H4 (cell line): Measurements from ENCODE around the gene TAS2R31. TPM values are rescaled to one million over a fixed set of nuclear protein-coding genes. Genes with fewer than 3 reads are reported as not detected.

Experiments
- DNase-seq: peaks from one replicate; pipeline ENCODE4 v3.0.0-alpha.2; 2015; ENCODE audit warnings: low spot score
- total RNA-seq: library from RNA; depleted of rRNA; stranded (reverse); fragments of >200 nt; shearing (Covaris generic); gene quantifications from 2 replicates; pipeline ENCODE4 v1.2.3, GENCODE V29; 2014; rRNA removed

The TAS2R31 gene
- total RNA-seq, 1 experiment from 2014 or later: not detected

DNA sequence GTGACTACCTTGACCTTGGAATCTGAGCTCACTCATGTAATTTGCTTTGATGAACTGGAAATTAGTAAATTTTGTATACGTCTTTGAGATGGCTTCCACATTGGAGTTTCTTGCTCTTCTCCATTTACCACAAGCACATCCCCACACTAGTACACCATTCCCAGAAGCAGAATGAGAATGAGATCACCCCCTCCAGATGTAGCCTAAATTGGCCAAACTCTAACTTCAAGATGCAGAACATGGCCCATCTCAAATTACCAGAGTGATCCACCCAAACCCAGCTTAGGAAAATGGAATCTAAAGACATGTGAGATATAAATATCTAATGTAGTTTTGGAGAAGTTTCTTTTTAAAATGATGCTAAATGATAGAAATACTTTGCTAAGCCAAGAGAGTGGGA, 23.6 kb downstream of the TAS2R31 start:
- DNase-seq: no peak

DNA sequence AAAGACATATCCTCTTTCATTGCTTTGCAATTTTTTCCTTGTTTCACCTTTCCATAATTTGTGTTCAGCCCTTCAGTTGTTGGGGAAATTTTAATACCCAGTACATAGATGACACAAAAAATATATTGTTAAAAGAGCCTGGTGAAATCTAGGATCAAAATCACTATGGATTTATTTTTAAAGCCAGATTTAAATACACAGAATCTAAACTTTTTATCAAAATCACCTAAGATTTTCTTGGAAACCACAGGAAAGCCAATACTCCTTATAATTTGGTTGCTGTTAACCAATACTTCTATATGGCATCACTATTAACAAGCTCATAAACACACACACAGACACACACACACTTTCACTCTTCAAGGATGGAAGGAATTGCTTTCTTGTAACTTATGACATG, 33.0 kb downstream of the TAS2R31 start, which contains the start of gene TAS2R20:
TAS2R20 (minus strand) TSS at position 101 of the 400 bp plus-strand sequence. CDS start 429 bp downstream, outside the sequence.
- DNase-seq: no peak

DNA sequence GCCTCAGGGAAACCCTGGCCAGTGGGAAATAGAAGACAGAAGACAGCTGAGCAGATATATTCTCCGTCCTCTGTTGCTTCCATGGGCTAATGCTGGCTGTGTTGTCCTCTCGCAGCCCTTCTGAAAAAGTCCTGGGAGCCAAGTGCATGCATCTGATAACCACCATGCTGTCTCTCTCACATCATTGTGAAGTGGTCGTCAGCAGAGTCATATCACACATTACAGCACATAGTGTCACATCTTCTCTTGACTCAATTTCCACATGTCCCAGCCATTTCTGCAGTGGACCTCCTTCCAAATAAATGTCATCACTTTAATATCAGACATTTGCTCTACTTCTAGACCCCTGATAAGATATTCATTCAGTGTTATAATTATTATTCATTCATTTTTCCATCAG, 36.9 kb downstream of the TAS2R31 start:
- no peak for DNase-seq

DNA sequence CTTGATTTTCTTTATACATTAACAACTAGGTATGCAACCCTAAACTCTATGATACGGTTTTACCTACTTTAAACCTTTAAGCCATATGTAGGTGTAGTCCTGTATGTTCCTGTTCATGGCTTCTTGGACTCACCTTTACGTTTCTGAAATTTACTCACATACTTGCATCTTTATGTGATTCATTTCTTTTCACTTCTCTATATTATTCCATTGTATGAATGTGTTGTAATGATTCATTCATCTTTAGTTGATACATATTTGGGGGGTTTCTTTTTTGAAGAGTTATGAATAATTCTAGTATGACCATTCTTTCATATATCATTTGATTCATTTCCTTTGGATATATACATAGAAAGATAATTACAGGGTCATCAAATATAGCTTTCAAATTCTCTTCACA, 42.1 kb downstream of the TAS2R31 start:
- no peak for DNase-seq

DNA sequence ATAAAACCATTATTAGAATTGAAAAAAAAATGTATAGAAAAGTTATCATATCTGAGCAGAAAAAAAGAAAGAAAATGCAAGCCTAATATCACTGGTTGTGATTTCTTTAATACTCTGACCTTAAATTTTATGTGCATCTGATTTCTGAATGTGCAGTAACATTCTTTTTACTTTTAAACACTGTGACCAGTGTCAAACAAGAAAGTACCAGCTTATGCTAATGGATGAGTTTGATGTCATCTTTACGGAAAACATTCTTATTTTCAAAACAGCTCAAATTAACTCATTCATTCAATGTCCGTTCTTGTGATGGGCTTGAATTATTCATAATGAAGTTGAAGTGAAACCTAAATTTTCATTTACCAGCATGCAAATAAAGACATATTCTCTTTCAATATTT, 44.4 kb downstream of the TAS2R31 start, which contains the start of gene TAS2R50:
TAS2R50 (minus strand) TSS at position 101 of the 400 bp plus-strand sequence; CDS start at position 49, 52 bp downstream.
- DNase-seq: no peak

DNA sequence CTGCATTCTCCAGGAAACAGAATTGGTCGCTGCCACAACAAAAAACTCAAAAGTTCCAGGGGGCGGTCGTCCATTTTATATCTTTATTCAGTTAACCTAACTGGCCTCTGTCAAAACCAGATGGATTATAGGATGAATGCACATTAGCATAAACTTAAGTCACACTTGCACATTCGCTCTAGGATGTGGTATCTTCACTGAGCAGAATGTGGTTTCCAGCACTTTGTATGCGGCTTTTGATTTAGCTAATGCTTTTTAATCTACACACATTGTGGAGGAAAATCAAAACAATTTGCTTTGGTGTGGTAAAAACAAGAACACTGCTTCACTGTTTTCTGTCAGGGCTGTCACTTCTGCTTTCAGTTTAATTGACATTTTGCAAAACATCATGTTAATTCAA, 49.0 kb downstream of the TAS2R31 start:
- DNase-seq: no peak

Other genes starting within 250 kb of the TAS2R31 start
- not detected in 2 replicates for gene TAS2R7, start 228.8 kb downstream of the TAS2R31 start, total RNA-seq
- gene TAS2R8, start 224.1 kb downstream of the TAS2R31 start, total RNA-seq: not detected in 2 replicates
- not detected in 2 replicates for gene TAS2R9, start 221.2 kb downstream of the TAS2R31 start, total RNA-seq
- 0.08 TPM in 1 of 2 replicates, not detected in the other for gene TAS2R10, start 205.0 kb downstream of the TAS2R31 start, total RNA-seq
- 0.87 and 3.6 TPM in 2 replicates for gene PRR4, start 181.9 kb downstream of the TAS2R31 start, total RNA-seq
- gene PRH1, start 147.2 kb downstream of the TAS2R31 start, total RNA-seq: 7.4 and 9.9 TPM in 2 replicates
- 0.08 and 0.17 TPM in 2 replicates for gene TAS2R13, start 121.8 kb downstream of the TAS2R31 start, total RNA-seq
- not detected in 2 replicates for gene PRH2, start 102.2 kb downstream of the TAS2R31 start, total RNA-seq
- 1.6 and 3.3 TPM in 2 replicates for gene TAS2R14, start 92.1 kb downstream of the TAS2R31 start, total RNA-seq
- gene TAS2R50, start 44.5 kb downstream of the TAS2R31 start, total RNA-seq: not detected in 2 replicates
- gene TAS2R20, start 33.1 kb downstream of the TAS2R31 start, total RNA-seq: 0.62 TPM in 1 of 2 replicates, not detected in the other
- gene TAS2R19, start 8.8 kb downstream of the TAS2R31 start, total RNA-seq: 0.21 TPM in 1 of 2 replicates, not detected in the other
- 0.23 TPM in 1 of 2 replicates, not detected in the other for gene TAS2R46, start 30.9 kb upstream of the TAS2R31 start, total RNA-seq
- gene TAS2R43, start 60.9 kb upstream of the TAS2R31 start, total RNA-seq: not detected in 2 replicates
- 0.10 TPM in 1 of 2 replicates, not detected in the other for gene TAS2R30, start 103.2 kb upstream of the TAS2R31 start, total RNA-seq
- 8.4 and 10.1 TPM in 2 replicates for gene SMIM10L1, start 139.8 kb upstream of the TAS2R31 start, total RNA-seq
- not detected in 2 replicates for gene TAS2R42, start 155.5 kb upstream of the TAS2R31 start, total RNA-seq
- gene PRB3, start 238.3 kb upstream of the TAS2R31 start, total RNA-seq: not detected in 2 replicates